Stomach (tissue), 4 donors: ENCODE results near the gene FAM50B.

Source experiments
- CTCF ChIP-seq, 7 experiments: fragments of 450-650 bp in 4 of 7; fragments of 200-600 bp in 3 of 7; sonication (generic) in 3 of 7; IDR thresholded peaks; one replicate each; pipeline ENCODE4 v1.5.1; 2016 to 2019; ENCODE audit warnings: antibody characterized with exemption in 7 of 7, control low read depth in 2 of 7, mild to moderate bottlenecking in 1 of 7
- POLR2A ChIP-seq, 4 donors: fragments of 450-650 bp; IDR thresholded peaks; one replicate each; pipeline ENCODE4 v1.6.1; 2016; ENCODE audit warnings: antibody characterized with exemption in 4 of 4, control low read depth in 2 of 4, mild to moderate bottlenecking in 1 of 4, moderate library complexity in 1 of 4

- TF ChIP-seq CTCF (IDR thresholded peaks at IDR 0.05): no peak
- no peak for TF ChIP-seq POLR2A (IDR thresholded peaks at IDR 0.05)
Measured at GRCh38 chr6:3851839-3852238, 2.7 kb downstream of the FAM50B start.
